HL-60 (cell line): ENCODE measurements around the gene PRELP.

Experiments
- DNase-seq, 2 experiments: peaks; one replicate each; pipeline ENCODE4 v3.0.0-alpha.2; 2010 to 2020; ENCODE audit warnings: low read depth in 1 of 2, low spot score in 1 of 2
- H3K27ac ChIP-seq: fragments of 250-450 bp; sonication (Bioruptor Pico); replicated peaks from 2 replicates; pipeline ENCODE4 v1.5.1; 2020; ENCODE audit warnings: mild to moderate bottlenecking, moderate library complexity
- H3K27me3 ChIP-seq: fragments of 250-450 bp; sonication (Bioruptor Pico); 2 replicates; pipeline ENCODE4 v1.5.1; 2021; ENCODE audit warnings: mild to moderate bottlenecking, moderate library complexity; ENCODE audit not compliant: insufficient read depth, poor library complexity, severe bottlenecking
- H3K4me3 ChIP-seq: replicated peaks from 2 replicates; pipeline ENCODE4 v1.5.1; 2011; ENCODE audit warnings: mild to moderate bottlenecking, control low read depth, low read length; ENCODE audit not compliant: insufficient read depth
- GABPA ChIP-seq: IDR thresholded peaks from 2 replicates; pipeline ENCODE4 v1.6.1; 2012; ENCODE audit warnings: low read depth
- POLR2AphosphoS5 ChIP-seq: IDR thresholded peaks from 2 replicates; pipeline ENCODE4 v1.6.1; 2012; ENCODE audit warnings: low read depth
- REST ChIP-seq: IDR thresholded peaks from 2 replicates; pipeline ENCODE4 v1.6.1; 2012; ENCODE audit warnings: low read depth; ENCODE audit not compliant: insufficient replicate concordance
- SPI1 ChIP-seq: IDR thresholded peaks from 2 replicates; pipeline ENCODE4 v1.6.1; 2012; ENCODE audit warnings: low read depth, mild to moderate bottlenecking, borderline replicate concordance
- TF ChIP-seq, protein P1 (sequence below): IDR thresholded peaks from one replicate; pipeline ENCODE4 v1.5.1; 2011; ENCODE audit warnings: low read length, control low read depth, inconsistent platforms; ENCODE audit not compliant: insufficient read depth

The PRELP gene

GRCh38 chr1:203456577-203456976, 19.0 kb upstream of the PRELP start:
- Histone ChIP-seq H3K27ac (no peak overlapping the region), H3K27me3 (peaks cover 3% of the 10 kb centered on the region), H3K4me3 (no peak overlapping the region)
- DNase-seq = no peak
- TF ChIP-seq, protein P1, sequence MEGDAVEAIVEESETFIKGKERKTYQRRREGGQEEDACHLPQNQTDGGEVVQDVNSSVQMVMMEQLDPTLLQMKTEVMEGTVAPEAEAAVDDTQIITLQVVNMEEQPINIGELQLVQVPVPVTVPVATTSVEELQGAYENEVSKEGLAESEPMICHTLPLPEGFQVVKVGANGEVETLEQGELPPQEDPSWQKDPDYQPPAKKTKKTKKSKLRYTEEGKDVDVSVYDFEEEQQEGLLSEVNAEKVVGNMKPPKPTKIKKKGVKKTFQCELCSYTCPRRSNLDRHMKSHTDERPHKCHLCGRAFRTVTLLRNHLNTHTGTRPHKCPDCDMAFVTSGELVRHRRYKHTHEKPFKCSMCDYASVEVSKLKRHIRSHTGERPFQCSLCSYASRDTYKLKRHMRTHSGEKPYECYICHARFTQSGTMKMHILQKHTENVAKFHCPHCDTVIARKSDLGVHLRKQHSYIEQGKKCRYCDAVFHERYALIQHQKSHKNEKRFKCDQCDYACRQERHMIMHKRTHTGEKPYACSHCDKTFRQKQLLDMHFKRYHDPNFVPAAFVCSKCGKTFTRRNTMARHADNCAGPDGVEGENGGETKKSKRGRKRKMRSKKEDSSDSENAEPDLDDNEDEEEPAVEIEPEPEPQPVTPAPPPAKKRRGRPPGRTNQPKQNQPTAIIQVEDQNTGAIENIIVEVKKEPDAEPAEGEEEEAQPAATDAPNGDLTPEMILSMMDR = no peak
- TF ChIP-seq SPI1 = no peak
- TF ChIP-seq REST = no peak
- no peak for TF ChIP-seq POLR2AphosphoS5
- no peak for TF ChIP-seq GABPA

DNA sequence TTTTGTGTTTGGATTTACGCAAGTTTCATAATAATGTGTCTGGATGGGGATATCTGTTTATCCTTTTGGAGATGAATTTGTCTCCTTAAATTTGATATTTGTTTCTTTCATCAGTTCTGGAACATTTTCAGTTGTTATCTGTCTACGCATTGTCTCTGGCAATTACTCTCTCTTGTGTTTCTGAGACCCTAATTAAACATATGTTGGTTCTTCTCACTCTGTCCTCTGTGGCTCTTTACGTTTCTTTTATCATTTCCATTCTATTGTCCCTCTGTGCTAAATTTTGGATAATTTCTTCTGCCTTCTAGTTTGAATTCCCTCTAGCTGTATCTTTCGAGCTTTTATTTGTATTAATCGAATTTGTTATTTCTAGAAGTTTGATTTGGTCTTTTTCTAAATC, 17.5 kb upstream of the PRELP start:
- Histone ChIP-seq H3K27me3 (peaks cover 3% of the 10 kb centered on the region), H3K4me3 (no peak overlapping the region), H3K27ac (no peak overlapping the region)
- TF ChIP-seq SPI1 = no peak
- no peak for TF ChIP-seq REST
- no peak for TF ChIP-seq POLR2AphosphoS5
- TF ChIP-seq GABPA = no peak
- TF ChIP-seq, protein P1 = no peak
- DNase-seq = no peak

GRCh38 chr1:203459671-203460201, 15.9 kb upstream of the PRELP start:
- Histone ChIP-seq H3K27me3 (peaks cover 3% of the 10 kb centered on the region), H3K4me3 (no peak overlapping the region), H3K27ac (no peak overlapping the region)
- no peak for DNase-seq
- no peak for TF ChIP-seq GABPA
- TF ChIP-seq, protein P1 = no peak
- no peak for TF ChIP-seq POLR2AphosphoS5
- TF ChIP-seq REST = no peak
- TF ChIP-seq SPI1 = no peak
